Measurements from ENCODE around the gene ADPRM.
"Not testable (repeated sequence)": the region's sequence is repeated elsewhere in the genome, so short reads cannot be mapped to it uniquely, and the experiment has no call there.

Gene ADPRM

DNA sequence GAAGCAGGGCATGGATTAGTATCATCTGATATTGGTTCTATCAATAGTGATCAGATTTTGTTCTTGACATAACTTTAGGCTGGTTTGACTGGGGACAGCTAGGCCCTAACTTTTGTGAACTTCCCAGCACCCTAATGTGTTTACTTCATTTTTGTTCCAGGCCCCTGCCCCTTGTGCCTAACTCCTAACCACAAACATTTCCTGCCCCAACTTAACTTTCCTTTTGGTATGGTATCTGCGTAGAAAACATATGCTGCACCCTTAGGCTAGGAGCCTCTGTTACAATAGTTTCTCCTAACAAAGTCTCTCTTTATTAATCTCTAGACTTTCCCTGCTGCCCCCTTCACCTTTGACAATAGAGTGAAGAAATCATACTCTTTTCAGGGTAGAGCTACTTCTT, 2.5 kb downstream of the ADPRM start:
- no peak for DNase-seq (ENCODE audit: low read depth)

DNA sequence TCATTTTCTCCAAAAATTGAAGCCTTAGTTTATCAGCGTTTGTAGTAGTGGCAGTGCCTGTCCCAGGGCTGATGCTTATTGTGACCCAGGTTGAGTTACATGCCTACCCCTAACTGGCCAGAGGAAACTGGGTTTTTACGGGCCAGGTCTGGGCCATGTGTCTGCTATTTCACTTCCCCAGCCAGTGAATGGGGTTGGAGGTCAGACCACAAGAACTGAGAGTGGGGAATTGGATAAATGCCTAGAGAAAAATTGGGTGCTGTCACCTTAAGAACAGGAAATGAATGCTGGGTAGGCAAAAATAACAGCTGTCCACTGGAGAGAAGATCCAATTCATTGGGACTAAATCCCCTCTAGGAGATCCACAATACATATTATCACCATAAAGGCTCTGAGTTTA, 5.2 kb downstream of the ADPRM start:
- no peak for DNase-seq (ENCODE audit: low read depth)

DNA sequence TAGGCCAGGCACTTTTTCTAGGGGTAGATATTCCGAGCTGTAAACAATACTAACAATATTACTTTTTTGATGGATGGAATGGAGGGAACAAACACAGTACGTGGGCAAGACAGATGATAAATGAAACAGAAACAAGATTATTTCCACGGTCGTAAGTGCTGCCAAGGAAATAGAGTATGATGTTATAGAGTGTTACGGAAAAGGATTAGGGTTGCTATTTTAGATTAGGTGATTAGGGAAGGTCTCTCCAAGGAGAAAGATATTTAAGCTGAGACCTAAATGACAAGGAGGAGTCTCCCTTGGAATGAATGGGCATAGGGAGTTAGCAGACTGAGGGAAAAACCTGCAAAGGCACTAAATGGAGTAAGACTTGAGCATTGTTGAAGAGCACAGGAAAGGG, 8.3 kb downstream of the ADPRM start:
- DNase-seq (ENCODE audit: low read depth) = no peak

DNA sequence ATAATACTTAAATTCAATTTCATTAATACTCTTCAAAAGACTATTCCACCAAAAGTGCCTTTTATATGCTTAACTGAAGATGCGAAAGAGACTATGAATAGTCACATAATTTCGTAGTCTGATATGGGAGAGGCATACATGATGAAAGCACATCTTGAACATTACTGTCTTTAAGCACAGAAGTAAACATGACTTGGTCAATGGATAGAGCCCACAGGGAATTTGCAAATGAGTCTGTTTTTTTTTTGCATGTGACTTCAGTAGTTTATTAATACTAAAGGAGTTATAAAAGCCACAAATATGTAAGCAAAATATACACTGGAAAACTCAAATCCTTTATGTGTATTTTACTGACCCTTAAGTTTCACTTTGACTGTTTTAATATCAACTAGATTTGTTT, 15.9 kb downstream of the ADPRM start:
- no peak for DNase-seq (ENCODE audit: low read depth)

DNA sequence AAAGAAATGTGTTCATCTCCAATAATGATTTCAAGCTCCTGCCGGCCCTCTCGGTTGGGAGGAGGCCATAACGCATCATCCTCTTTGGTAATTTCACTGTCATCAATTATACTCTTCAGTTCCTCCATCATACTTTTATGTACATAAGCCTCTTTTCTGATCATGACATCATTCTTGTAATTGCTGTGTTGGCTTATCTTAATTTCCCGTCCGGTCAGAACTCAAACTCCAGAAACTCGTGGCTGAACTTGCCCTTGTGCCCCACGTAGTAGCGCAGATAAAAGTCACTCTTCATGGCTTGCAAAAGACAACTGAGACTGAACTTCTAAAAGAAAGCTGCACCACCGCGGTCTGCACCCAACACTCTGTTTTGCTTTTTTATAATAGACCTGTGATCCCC, 18.8 kb downstream of the ADPRM start:
- no peak for DNase-seq (ENCODE audit: low read depth)

DNA sequence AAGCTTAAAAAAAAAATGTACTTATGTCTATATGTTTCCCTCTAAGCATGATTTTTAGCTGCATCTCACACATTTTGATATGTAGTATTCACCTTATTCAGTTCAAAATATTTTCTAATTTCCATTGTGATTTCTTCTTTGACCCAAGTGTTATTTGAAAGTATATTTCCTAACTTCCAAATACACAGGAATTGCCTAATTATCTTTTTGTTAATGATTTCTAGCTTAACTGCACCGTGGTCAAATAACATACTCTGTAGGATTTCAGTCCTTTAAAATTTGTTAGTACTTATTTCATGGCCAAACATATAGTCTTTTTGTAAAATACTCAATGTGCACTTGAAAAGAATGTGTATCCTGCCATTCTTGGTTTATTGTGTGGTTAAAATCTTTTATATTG, 21.2 kb downstream of the ADPRM start:
- no peak for DNase-seq (ENCODE audit: low read depth)

DNA sequence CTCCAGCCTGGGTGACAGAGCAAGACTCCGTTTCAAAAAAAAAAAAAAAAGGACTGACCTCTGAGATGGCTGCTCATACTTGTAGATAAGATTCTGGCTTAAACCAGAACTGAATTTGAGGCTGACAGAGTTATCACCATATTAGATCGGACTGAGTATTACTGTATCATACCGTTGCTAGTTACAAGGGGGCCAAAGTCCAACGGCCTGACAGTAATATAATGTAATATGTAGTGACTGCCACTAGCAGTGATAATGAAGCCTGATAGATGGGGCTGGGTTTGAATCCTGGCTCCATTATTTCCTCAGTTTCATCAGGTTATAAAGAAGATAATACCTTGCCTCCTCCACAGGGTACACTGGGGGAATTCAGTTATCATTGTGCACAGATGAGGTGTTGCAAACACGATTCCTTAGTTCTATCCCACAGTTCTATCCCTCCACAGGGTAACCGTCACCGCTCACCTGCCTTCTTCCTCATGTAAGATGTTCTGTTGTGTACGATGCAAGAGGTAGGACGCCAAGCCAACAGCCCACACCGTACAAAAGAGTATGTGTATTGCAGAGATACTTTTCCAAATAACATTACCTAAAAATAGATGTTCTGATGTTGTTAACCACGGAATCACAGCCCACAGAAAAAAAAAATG, 27.3 kb downstream of the ADPRM start:
- DNase-seq (ENCODE audit: low read depth) = no peak

DNA sequence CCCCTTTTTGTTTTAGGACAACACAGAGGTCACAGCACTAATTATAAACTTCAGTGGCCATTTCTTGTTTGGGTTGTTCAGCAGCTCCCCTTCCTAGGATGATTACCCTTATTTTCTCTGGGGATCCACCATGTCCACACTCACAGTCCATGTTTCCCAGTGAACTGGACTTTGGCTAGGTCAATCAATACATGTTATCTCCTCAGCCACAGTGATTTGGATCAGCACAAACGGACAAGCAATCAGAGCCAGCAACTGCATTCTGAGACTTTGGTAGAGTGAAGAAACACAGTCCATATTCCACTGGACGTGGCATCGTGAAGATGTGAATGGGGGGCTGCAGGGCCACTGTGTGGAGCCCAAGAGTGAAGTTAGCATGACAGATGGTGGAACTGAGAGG, 27.9 kb downstream of the ADPRM start:
- DNase-seq (ENCODE audit: low read depth) = no peak

DNA sequence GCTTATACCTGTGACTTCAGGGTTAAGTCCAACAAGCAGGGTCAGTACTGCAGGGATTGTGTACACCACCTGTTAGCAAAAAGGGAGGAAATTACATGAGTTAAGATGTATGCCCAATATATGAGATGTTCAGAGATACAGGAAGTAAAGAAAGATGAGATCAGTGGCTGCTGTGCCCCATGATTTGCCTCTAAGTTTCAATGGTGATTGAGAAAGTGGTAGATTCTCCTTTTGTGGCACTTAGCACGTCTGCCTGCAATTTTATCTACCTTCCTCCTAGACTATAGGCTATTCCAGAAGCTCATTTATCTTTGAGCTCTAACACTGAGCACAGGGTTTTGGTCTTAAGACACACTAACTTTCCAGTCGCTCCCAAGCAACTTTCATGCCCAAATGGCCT, 28.8 kb downstream of the ADPRM start:
- DNase-seq (ENCODE audit: low read depth) = no peak

DNA sequence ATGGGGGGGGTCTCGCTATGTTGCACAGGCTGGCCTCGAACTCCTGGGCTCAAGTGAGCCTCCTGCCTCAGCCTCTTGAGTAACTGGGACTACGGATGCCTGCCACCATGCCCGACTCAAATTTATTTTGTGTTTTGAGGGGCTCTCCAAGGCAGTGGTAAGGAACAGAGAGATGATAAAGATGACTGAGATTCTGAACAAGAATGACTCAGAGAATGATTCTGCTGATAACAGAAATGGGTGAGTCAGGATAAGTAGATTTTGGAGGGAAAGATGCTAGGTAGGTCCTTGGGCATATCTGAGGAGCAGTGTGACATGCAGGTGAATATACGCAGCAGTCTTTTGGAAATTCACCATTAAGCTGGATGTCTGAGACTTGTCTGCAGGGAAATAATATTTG, 29.8 kb downstream of the ADPRM start:
- DNase-seq (ENCODE audit: low read depth) = no peak

DNA sequence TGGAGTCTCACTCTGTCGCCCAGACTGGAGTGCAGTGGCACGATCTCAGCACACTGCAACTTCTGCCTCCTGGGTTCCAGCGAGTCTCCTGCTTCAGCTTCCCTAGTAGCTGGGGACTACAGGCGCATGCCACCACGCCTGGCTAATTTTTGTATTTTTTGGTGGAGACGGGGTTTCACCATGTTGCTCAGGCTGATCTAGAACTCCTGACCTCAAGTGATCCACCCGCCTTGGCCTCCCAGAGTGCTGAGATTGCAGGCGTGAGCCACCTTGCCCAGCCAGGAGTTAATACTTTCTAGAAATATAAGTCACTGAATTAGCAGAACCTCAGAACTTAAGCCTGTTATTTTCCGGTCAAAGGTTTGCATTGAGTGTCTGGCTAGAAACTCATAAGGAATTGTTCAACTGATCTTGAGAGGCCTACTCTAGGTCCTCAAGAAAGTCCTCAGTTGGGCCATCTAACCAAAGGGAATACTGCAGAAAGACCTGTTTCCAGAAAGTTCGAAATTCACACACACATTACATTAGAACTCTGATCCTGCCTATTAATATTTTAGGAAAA, 31.0 kb downstream of the ADPRM start:
- no peak for DNase-seq (ENCODE audit: low read depth)

DNA sequence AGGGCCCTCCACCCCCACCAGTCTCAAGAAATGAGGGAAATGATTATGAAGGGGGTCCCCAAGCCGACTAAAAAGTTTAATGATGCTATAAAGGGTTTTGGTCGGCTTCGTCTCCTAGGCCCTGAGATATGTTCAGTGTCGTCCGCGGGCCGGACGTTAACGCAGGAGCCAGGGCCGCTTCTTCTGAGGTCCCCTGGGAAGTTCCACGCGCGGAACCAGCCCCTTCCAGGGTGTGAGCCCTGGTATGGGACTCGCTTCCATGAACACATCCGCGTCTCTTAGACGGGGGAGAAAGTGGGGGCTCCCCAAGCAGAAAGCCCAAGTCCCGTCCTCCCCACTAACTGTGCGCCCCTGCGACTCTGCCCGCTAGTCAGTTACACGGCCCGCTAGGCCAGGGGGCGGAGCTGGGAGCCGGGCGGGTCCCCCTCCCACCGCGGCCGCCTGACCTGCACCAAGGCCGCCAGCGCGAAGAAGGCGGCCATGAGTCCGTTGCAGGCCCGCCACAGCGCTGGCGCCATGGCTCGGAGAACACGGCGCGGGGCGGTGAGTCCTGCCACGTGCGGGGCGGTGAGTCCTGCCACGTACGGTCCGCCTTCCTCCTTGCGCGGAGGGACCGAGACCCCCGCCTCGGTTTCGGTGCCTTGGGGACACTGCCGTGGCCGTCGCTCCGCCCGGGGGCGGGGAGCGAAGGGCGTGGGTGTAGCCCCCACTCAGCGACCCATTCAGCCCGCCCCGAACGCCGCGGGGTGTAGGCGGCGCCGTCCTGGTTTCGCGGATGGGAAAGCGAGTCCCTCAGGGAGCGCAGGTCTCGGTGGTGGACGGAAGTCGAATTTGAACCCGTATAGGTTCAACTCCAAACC, 32.2 kb downstream of the ADPRM start, which contains the start of gene TMEM220:
TSS of gene TMEM220 (minus strand) at position 690 of the 860 bp plus-strand sequence. CDS start at position 518, 172 bp downstream.
- DNase-seq (ENCODE audit: low read depth) = peak; percentile 20

DNA sequence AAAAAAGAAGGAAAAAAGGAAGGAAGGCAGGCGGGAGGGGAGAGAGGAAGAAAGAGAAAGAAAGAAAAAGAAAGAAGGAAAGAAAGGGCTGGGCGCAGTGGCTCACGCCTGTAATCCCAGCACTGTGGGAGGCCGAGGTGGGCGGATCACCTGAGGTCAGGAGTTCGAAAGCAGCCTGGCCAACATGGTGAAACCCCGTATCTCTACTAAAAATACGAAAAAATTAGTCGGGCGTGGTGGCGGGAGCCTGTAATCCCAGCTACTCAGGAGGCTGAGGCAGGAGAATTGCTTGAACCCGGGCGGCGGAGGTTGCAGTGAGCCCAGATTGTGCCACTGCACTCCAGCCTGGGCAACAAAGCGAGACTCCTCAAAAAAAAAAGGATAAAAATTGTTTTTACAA, 32.9 kb downstream of the ADPRM start:
- not testable (repeated sequence) for DNase-seq (ENCODE audit: low read depth)

DNA sequence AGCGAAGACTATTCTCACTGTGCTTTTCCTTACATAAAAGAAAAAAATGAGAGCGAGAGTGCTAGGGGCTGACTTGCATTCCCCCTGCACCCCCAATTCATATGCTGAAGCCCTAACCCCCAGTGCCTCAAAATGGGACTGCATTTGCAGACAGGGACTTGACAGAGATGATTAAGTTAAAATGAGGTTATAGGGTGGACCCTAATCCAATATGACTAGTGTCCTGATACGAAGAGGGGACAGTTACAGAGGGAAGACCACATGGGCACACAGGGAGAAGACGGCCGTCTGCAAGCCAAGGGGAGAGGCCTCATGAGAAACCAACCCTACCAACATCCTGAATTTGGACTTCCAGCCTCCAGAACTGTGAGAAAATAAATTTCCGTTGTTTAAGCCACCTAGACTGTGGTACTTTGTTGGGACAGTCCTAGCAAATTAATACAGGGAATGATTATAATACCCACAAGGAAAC, 34.0 kb downstream of the ADPRM start:
- DNase-seq (ENCODE audit: low read depth) = no peak

DNA sequence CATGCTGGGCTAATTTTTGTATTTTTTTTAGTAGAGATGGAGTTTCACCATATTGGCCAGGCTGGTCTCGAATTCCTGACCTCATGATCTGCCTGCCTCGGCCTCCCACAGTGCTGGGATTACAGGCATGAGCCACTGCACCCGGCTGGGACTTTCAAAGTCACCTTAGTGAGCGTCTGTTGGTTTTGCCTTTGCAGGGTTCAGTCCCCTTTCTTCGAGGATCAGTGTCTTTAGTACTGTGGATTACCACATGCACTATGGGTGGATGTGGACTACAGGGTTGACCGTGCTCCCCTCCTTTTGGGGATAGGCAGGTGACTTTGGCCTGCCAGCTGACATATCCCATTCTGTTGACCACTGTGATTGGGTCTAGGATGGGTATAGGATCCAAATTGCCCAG, 34.7 kb downstream of the ADPRM start:
- DNase-seq (ENCODE audit: low read depth) = not testable (repeated sequence)

DNA sequence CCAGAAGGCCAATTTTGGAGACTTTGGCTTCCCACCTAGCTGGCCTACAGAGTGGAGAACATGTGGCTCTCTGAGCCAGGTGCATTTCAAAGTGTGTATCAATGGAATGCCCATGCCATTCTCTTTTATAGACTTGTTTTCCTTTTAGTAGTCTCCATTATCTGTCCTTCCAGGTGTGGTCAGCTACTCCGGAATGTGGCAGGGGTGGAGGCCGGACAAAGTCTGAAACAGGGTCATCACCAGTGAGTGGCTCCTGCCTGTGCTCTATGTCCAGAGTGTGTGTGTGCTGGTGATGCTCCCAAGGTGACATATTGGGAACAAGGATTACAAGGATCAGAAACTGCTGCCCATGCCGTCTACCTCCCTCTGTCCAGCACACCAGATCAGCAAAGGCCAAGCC, 36.3 kb downstream of the ADPRM start:
- no peak for DNase-seq (ENCODE audit: low read depth)

DNA sequence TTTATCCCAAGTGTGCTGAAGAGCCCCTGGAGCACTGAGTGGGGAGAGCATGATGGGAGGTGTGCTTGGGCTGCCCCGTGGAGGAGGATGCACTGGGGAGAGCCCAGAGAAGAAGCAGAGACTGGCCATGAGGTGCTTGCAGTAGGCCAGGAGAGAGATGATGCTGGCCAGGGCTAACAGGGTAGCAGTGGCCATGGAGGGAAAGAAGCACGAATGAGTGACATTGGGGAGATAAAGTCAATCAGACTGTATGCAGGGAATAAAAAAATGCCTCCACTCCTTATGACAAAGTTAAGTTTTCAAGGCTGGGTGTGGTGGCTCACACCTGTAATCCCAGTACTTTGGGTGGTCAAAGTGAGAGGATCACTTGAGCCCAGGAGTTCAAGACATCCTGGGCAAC, 37.9 kb downstream of the ADPRM start:
- no peak for DNase-seq (ENCODE audit: low read depth)

DNA sequence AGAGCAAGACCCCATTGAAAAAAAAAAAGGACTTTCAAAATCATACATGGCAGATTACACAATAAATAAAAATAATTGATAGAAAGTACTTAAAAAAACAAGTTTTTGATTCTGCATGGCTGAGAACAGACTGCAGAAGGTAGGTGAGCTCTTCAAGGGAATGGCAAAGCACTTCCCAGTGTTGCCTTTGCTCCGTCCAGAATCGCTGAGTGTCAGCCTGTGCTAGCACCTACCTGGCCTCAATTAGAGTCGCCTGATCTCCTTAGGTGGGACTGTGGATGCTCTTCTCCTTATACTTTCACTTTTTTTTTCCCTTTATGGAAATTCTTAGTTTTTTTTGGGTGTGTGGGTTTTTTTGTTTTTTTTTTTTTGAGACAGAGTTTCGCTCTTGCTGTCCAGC, 38.4 kb downstream of the ADPRM start:
- DNase-seq (ENCODE audit: low read depth) = no peak

DNA sequence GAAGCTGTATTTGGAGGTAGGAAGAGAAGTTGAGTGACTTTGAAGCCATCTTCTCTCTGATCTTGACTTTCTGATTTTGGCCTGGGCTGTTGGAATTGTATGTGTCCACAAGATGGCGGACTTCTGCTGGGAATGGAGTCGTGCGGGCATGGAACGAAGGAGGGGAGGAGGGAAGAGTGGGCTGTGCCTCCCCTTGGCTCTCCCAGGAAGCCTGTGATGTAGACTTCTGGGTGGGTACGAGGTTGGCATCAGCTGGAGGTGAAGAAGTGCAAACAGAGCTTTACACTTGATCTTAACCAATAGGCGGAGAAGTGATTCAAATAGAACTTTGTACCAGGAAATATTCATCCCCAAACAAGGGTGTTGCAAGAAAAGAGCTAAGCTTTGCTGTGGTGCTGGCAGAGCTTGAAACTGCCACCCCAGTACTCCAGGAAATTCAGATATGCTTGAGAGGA, 39.8 kb downstream of the ADPRM start:
- peak; percentile 12 for DNase-seq (ENCODE audit: low read depth)

DNA sequence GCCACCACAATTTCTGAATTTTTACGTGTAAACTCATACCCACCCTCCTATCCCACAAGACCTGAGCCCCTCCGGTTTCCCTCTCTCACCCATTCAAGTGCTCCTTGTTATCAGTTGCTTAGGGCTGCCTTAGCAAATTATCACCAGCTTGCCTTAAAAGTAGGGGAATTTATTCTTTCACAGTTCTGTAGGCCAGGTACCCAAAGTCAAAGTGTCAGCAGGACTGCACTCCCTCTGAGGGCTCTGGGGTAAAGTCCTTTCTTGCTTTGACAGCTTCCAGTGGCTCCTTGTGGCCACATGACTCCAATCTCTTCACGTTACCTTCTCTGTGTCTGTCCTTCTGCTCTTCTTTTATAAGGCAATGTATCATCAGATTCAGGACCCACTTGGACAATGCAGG, 40.3 kb downstream of the ADPRM start:
- no peak for DNase-seq (ENCODE audit: low read depth)

DNA sequence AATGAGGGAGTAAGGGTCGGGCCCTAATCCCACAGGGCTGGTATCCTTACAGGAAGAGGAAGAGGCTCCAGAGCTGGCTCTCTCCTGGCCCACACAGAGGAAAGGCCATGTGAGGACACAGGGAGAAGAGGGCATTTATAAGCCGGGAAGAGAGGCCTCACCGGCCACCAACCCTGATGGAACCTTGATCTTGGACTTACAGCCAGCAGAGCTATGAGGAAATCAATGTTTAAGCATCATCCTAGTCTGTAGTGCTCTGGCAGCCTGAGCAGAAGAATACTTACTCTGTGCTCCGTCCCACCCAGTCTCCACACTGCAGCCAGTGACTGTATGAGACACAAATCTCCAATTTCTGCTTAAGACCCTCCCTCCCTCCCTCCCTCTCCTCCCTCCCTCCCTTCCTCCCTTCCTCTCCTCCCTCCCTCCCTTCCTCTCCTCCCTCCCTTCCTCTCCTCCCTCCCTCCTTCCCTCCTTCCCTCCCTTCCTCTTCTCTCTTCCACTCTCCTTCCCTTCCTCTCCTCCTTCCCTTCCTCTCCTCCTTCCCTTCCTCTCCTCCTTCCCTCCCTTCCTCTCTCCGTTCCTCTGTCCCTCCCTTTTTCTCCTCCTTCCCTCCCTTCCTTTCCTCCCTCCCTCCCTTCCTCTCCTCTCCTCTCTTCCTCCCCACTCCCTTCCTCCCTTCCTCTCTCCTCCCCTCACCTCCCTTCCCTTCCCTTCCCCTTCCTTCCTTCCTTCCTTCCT, 41.3 kb downstream of the ADPRM start:
- DNase-seq (ENCODE audit: low read depth) = no peak

DNA sequence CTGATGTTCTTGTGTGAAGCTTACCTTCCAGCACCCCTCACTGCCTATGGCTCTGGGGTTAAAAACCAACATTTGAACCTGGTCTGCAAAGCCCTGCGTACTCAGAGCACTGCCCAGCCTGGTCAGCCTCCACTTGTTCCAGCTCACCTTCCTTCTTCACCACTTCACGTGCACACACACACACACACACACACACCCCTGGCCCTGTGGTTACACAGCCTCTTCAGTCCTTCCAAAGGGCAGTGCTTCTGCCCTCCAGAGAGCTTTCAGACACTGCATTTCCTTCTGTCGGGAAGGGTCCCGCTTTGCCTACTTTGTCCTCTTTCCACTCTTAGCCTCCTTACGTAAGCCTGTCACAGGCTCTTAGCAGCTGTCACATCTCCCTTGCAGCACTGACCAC, 42.0 kb downstream of the ADPRM start:
- no peak for DNase-seq (ENCODE audit: low read depth)
